Placental pericyte (primary cell): ENCODE measurements around the gene BTRC. TPM values are rescaled to one million over a fixed set of nuclear protein-coding genes. Genes with fewer than 3 reads are reported as not detected.

Source experiments
- small RNA-seq: library from RNA; depleted of rRNA; stranded (forward); fragments of <200 nt; gene quantifications from one replicate; pipeline ENCODE3, GENCODE V24; 2012; ENCODE audit warnings: low replicate concordance
- total RNA-seq: library from RNA; depleted of rRNA; stranded (reverse); fragments of >200 nt; gene quantifications from 2 replicates; pipeline ENCODE4 v1.2.3, GENCODE V29; 2012

The BTRC gene
- 12.3 and 13.7 TPM in 2 replicates for total RNA-seq

DNA sequence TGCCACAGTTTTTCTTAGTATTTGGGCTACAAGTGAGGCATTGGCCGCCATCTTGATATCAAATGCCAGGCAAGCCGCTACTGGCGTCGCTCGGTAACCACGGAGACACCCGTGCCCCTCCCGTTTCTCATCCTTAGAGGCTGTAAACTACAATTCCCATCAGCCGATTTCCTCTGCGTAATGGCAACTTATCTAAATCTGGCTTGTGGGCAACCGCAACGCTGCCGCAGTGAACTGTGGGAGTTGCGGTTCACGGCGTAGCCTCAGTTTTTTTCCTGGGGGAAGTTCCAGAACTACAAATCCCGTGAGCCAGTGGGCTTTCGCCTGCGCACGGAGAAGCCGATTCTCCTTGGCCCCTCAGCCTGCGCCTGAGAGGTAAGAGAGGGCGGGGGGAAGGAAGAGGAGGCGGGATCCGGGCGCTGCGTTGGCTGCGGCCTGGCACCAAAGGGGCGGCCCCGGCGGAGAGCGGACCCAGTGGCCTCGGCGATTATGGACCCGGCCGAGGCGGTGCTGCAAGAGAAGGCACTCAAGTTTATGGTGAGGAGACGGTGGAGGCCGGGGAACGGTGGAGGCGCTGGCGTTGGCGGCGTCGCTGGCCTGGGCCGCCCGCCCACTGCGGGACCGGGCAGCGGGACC lies at the start of gene BTRC:
Gene BTRC, plus strand, starts transcription at position 474 of the 636 bp plus-strand sequence. Its CDS starts 16 bp downstream, at position 490.

DNA sequence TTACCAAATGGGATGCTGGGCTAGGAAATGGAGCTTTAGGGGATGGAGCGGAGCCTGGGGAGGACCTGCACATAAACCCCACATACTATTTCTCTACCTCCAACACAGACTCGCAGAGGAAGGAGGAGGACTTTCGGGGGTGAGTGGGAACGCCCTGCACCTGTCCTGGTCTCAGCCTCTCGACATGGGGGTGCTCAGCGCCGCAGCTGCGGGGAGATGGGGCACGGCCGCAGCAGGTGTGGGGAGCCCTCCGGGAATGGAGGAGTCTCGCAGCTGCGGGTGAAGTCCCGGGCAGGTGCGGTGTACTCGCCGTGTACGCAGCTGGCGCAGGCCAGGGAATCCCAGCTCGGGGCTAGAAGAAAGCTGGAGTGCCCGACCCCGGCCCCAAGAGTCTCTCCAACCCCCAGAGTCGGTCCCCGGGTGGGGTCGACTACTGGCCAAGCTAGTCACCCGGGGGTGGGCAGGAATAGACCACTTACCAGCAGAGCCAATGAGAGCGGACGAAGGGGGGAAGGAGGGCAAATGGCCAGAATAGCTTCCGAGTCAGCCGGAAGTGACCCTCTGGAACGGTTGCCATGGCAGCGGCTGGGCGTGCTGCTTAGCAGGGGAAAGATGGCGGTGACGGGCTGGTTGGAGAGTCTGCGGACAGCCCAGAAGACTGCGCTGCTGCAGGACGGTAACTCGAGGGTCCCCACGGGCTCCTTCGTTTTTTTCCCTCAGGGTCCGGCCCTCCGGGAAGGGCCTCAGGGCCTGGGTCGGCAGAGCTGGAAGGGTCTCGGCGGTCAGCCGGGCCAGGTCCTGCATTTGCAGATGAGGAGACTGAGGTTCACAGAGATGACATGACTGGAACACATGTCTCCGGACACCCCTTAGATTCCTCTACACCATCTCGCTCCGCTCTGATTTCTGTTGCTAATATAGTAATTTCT lies 234.0 kb downstream of the BTRC start, which contains the start of the genes DPCD and POLL:
Gene DPCD, plus strand, starts transcription at position 597 of the 929 bp plus-strand sequence. Its CDS starts 16 bp downstream, at position 613.
Gene POLL, minus strand, starts transcription at position 533 of the 929 bp plus-strand sequence. CDS start 897 bp downstream, outside the sequence.

Small RNAs within 50 kb of the gene (small RNA-seq; reads per million reads assigned to genes)
- gene MIR3158-1, result 4.9 reads per million, percentile 88 among the genes with 10 or more reads in this experiment
- gene RNU2-43P, result 8.1 reads per million, percentile 92 among the genes with 10 or more reads in this experiment
- gene RNU2-59P, result 76.7 reads per million, percentile 98 among the genes with 10 or more reads in this experiment

Other genes with a start within 250 kb of the BTRC start
- not detected in 2 replicates for gene TLX1, start 222.9 kb upstream of the BTRC start, total RNA-seq
- gene LBX1, start 124.7 kb upstream of the BTRC start, total RNA-seq, result not detected in 2 replicates
- gene POLL, start 234.1 kb downstream of the BTRC start, total RNA-seq, result 11.9 and 16.4 TPM in 2 replicates
- 24.6 and 35.0 TPM in 2 replicates for gene DPCD, start 234.2 kb downstream of the BTRC start, total RNA-seq